Cardiac muscle cell (in vitro differentiated cells and primary cell): ENCODE data around the gene EIF4E. TPM values are rescaled to one million over a fixed set of nuclear protein-coding genes. Genes with fewer than 3 reads are reported as not detected.

Experiments
- DNase-seq, 2 donors: peaks; one replicate each; pipeline versions ENCODE4 v3.0.0 to v3.0.0-alpha.2; 2010 to 2017; ENCODE audit warnings: low read depth in 1 of 2, low spot score in 1 of 2
- H3K27ac ChIP-seq: fragments of 200-600 bp; sonication (generic); 2 replicates; pipeline ENCODE4 v1.5.1; 2016
- H3K27me3 ChIP-seq: fragments of 200-600 bp; sonication (generic); 2 replicates; pipeline ENCODE4 v1.6.0; 2016; ENCODE audit warnings: control low read depth
- H3K36me3 ChIP-seq: fragments of 200-600 bp; sonication (generic); 2 replicates; pipeline ENCODE4 v1.5.1; 2016; ENCODE audit warnings: control low read depth
- H3K4me1 ChIP-seq: fragments of 200-600 bp; sonication (generic); 2 replicates; pipeline ENCODE4 v1.8.1; 2017; ENCODE audit warnings: low read depth, mild to moderate bottlenecking, mixed run types
- H3K4me3 ChIP-seq: fragments of 200-600 bp; sonication (generic); 2 replicates; pipeline ENCODE4 v1.5.1; 2016; ENCODE audit warnings: mild to moderate bottlenecking
- H3K9me3 ChIP-seq: fragments of 200-600 bp; sonication (generic); 2 replicates; pipeline ENCODE4 v1.5.1; 2017; ENCODE audit warnings: low read depth, mild to moderate bottlenecking, control low read depth
- CTCF ChIP-seq: IDR thresholded peaks from 2 replicates; pipeline ENCODE4 v1.5.1; 2012; ENCODE audit warnings: low read depth, mild to moderate bottlenecking, low read length
- polyA plus RNA-seq: library from polyadenylated mRNA; unstranded; fragments of >200 nt; fragmentation: Nextera tagmentation; extraction: Ambion mirVana; gene quantifications from 2 replicates; pipeline ENCODE4 v1.2.1, GENCODE V29; 2016
- total RNA-seq: library from RNA; depleted of rRNA; stranded (reverse); fragments of >200 nt; gene quantifications from 2 replicates; pipeline ENCODE4 v1.2.3, GENCODE V29; 2016

Gene EIF4E
- total RNA-seq = 72.3 and 119 TPM in 2 replicates
- polyA plus RNA-seq = 143 and 165 TPM in 2 replicates

- no peak for TF ChIP-seq CTCF
- peak; percentile 97 to 99 for DNase-seq
- peaks cover 4% of the 10 kb centered on the region for H3K4me1 ChIP-seq
- no peaks in the 10 kb centered on the region for H3K27me3 ChIP-seq
- no peaks in the 10 kb centered on the region for H3K9me3 ChIP-seq
- H3K4me3 ChIP-seq = peak within 1 kb of the TSS; percentile 96
- no peaks in the 10 kb centered on the region for H3K36me3 ChIP-seq
- H3K27ac ChIP-seq = peak within 1 kb of the TSS; percentile 93
Observed at GRCh38 chr4:98928505-98929340, at the start of gene EIF4E. TSS of gene EIF4E (minus strand) at chr4:98929133. CDS start at chr4:98929112, 21 bp downstream.

GRCh38 chr4:98977557-98977956, 48.6 kb upstream of the EIF4E start:
- no peak for TF ChIP-seq CTCF
- no peak for DNase-seq
- Histone ChIP-seq H3K27ac (no peak overlapping the region), H3K4me1 (no peaks in the 10 kb centered on the region), H3K27me3 (no peaks in the 10 kb centered on the region), H3K9me3 (no peaks in the 10 kb centered on the region), H3K36me3 (no peaks in the 10 kb centered on the region), H3K4me3 (no peak overlapping the region)

- Histone ChIP-seq H3K27me3 (no peaks in the 10 kb centered on the region), H3K27ac (no peak overlapping the region), H3K9me3 (no peaks in the 10 kb centered on the region), H3K4me1 (no peaks in the 10 kb centered on the region), H3K36me3 (no peaks in the 10 kb centered on the region), H3K4me3 (no peak overlapping the region)
- no peak for TF ChIP-seq CTCF
- peak in 1 of 2 donors; percentile 62 for DNase-seq
Observed at GRCh38 chr4:98976716-98977115, 47.8 kb upstream of the EIF4E start.

- Histone ChIP-seq H3K27ac (no peak overlapping the region), H3K4me1 (peaks cover 5% of the 10 kb centered on the region), H3K36me3 (no peaks in the 10 kb centered on the region), H3K27me3 (no peaks in the 10 kb centered on the region), H3K9me3 (no peaks in the 10 kb centered on the region), H3K4me3 (no peak overlapping the region)
- no peak for TF ChIP-seq CTCF
- DNase-seq = no peak
Observed at GRCh38 chr4:98969878-98970785, 41.2 kb upstream of the EIF4E start.

- no peak for DNase-seq
- no peak for TF ChIP-seq CTCF
- Histone ChIP-seq H3K36me3 (no peaks in the 10 kb centered on the region), H3K4me1 (peaks cover 5% of the 10 kb centered on the region), H3K9me3 (no peaks in the 10 kb centered on the region), H3K27ac (no peak overlapping the region), H3K4me3 (no peak overlapping the region), H3K27me3 (no peaks in the 10 kb centered on the region)
Observed at GRCh38 chr4:98967786-98968329, 38.9 kb upstream of the EIF4E start.
